ENCODE results near the gene TCP11L2. TPM values are rescaled to one million over a fixed set of nuclear protein-coding genes. Genes with fewer than 3 reads are reported as not detected.

Gene TCP11L2
- total and polyA plus RNA-seq, 2 of the 13 experiments (the other 11 are each of a cell fraction or from before 2014, with no cell fraction given): 4.6 to 24.1 TPM

- TF ChIP-seq ZSCAN5A (CRISPR knock-in tag; IDR thresholded peaks at IDR 0.05; ENCODE audit: borderline replicate concordance) (no peak), POLR2G (IDR thresholded peaks at IDR 0.05; ENCODE audit: low read depth, low read length) (no peak), ZNF501 (CRISPR knock-in tag; IDR thresholded peaks at IDR 0.05) (no peak), ZSCAN25 (CRISPR knock-in tag; IDR thresholded peaks at IDR 0.05) (no peak), ZNF331 (CRISPR knock-in tag; IDR thresholded peaks at IDR 0.05) (no peak), ZNF326 (CRISPR knock-in tag; IDR thresholded peaks at IDR 0.05; ENCODE audit: borderline replicate concordance) (no peak), ZNF574 (CRISPR knock-in tag; IDR thresholded peaks at IDR 0.05) (no peak), ATF4 (CRISPR knock-in tag; IDR thresholded peaks at IDR 0.05) (peak in 1 of 2 experiments; percentile 40; a peak in 1 of 4 replicates), EZH2 (conservative IDR thresholded peaks at IDR 0.05; ENCODE audit: low read depth, low read length) (no peak), KLF16 (CRISPR knock-in tag; IDR thresholded peaks at IDR 0.05) (no peak), ZNF33B (CRISPR knock-in tag; IDR thresholded peaks at IDR 0.05) (no peak), STAT5B (CRISPR knock-in tag; IDR thresholded peaks at IDR 0.05) (no peak), CBX1 (IDR thresholded peaks at IDR 0.05; ENCODE audit: low read depth) (no peak), ZBTB46 (CRISPR knock-in tag; IDR thresholded peaks at IDR 0.05; ENCODE audit: borderline replicate concordance) (no peak), HDAC1 (CRISPR knock-in tag; IDR thresholded peaks at IDR 0.05) (no peak), JARID2 (CRISPR knock-in tag; IDR thresholded peaks at IDR 0.05; ENCODE audit: insufficient replicate concordance) (no peak)
- TF ChIP-seq, protein P1, sequence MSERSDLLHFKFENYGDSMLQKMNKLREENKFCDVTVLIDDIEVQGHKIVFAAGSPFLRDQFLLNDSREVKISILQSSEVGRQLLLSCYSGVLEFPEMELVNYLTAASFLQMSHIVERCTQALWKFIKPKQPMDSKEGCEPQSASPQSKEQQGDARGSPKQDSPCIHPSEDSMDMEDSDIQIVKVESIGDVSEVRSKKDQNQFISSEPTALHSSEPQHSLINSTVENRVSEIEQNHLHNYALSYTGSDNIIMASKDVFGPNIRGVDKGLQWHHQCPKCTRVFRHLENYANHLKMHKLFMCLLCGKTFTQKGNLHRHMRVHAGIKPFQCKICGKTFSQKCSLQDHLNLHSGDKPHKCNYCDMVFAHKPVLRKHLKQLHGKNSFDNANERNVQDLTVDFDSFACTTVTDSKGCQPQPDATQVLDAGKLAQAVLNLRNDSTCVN (CRISPR knock-in tag; IDR thresholded peaks at IDR 0.05; ENCODE audit: borderline replicate concordance): peak; percentile 20; the same call in 1 of the 2 replicates
Measured at GRCh38 chr12:106296179-106296877, 6.2 kb upstream of the TCP11L2 start (continued).
